Endothelial cell (in vitro differentiated cells): Measurements from ENCODE around the gene CFAP77. TPM values are rescaled to one million over a fixed set of nuclear protein-coding genes. Genes with fewer than 3 reads are reported as not detected.
A peak's percentile ranks its signal among the peaks of the same experiment; 100 is the strongest.

Experiments used
- DNase-seq: peaks from one replicate; pipeline ENCODE4 v3.0.0; 2021; ENCODE audit warnings: low spot score
- H3K27ac Mint-ChIP-seq: one replicate; pipeline ENCODE4 v1.8.0; 2021; ENCODE audit warnings: mixed read lengths, inconsistent platforms; ENCODE audit not compliant: unreplicated experiment
- H3K27me3 Mint-ChIP-seq: one replicate; pipeline ENCODE4 v1.8.0; 2021; ENCODE audit warnings: mild to moderate bottlenecking, moderate library complexity, mixed read lengths, inconsistent platforms; ENCODE audit not compliant: unreplicated experiment
- H3K36me3 Mint-ChIP-seq: one replicate; pipeline ENCODE4 v1.8.0; 2021; ENCODE audit warnings: mild to moderate bottlenecking, low read depth, mixed read lengths, inconsistent platforms; ENCODE audit not compliant: unreplicated experiment
- H3K4me1 Mint-ChIP-seq: one replicate; pipeline ENCODE4 v1.8.0; 2021; ENCODE audit warnings: mild to moderate bottlenecking, mixed read lengths, inconsistent platforms; ENCODE audit not compliant: unreplicated experiment
- H3K4me3 Mint-ChIP-seq: one replicate; pipeline ENCODE4 v1.8.0; 2021; ENCODE audit warnings: mild to moderate bottlenecking, mixed read lengths, inconsistent platforms; ENCODE audit not compliant: unreplicated experiment
- H3K9me3 Mint-ChIP-seq: one replicate; pipeline ENCODE4 v1.8.0; 2021; ENCODE audit warnings: mixed read lengths, inconsistent platforms; ENCODE audit not compliant: unreplicated experiment
- total RNA-seq: library from RNA; stranded (reverse); fragmentation: NEBNext Ultra II Directional; extraction: Animal tissue kit (Norgen Biotek cat#: 25700); gene quantifications from one replicate; pipeline ENCODE4 v1.2.1, GENCODE V29; 2021; ENCODE audit not compliant: unreplicated experiment
- TF ChIP-seq, protein P1 (sequence below): fragments of 200-600 bp; sonication (generic); IDR thresholded peaks from one replicate; pipeline ENCODE4 v1.5.0; 2021; ENCODE audit warnings: antibody characterized with exemption; ENCODE audit not compliant: unreplicated experiment

Gene CFAP77
- total RNA-seq, 1 donor from 2014 or later: 3.7 TPM

GRCh38 chr9:132610661-132611060 is 200.7 kb downstream of the CFAP77 start:
- TF ChIP-seq, protein P1, sequence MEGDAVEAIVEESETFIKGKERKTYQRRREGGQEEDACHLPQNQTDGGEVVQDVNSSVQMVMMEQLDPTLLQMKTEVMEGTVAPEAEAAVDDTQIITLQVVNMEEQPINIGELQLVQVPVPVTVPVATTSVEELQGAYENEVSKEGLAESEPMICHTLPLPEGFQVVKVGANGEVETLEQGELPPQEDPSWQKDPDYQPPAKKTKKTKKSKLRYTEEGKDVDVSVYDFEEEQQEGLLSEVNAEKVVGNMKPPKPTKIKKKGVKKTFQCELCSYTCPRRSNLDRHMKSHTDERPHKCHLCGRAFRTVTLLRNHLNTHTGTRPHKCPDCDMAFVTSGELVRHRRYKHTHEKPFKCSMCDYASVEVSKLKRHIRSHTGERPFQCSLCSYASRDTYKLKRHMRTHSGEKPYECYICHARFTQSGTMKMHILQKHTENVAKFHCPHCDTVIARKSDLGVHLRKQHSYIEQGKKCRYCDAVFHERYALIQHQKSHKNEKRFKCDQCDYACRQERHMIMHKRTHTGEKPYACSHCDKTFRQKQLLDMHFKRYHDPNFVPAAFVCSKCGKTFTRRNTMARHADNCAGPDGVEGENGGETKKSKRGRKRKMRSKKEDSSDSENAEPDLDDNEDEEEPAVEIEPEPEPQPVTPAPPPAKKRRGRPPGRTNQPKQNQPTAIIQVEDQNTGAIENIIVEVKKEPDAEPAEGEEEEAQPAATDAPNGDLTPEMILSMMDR: no peak
- Mint-ChIP-seq H3K36me3 (peaks cover 38% of the 10 kb centered on the region), H3K27me3 (peaks cover 2% of the 10 kb centered on the region), H3K27ac (no peak overlapping the region), H3K9me3 (no peaks in the 10 kb centered on the region), H3K4me1 (peaks cover 15% of the 10 kb centered on the region), H3K4me3 (no peak overlapping the region)
- DNase-seq: no peak

- Mint-ChIP-seq H3K36me3 (peaks cover 49% of the 10 kb centered on the region), H3K27me3 (peaks cover 2% of the 10 kb centered on the region), H3K4me1 (no peaks in the 10 kb centered on the region), H3K27ac (no peak overlapping the region), H3K4me3 (no peak overlapping the region), H3K9me3 (no peaks in the 10 kb centered on the region)
- no peak for DNase-seq
- TF ChIP-seq, protein P1: no peak
Observed at GRCh38 chr9:132614324-132614723, 204.3 kb downstream of the CFAP77 start.

DNA sequence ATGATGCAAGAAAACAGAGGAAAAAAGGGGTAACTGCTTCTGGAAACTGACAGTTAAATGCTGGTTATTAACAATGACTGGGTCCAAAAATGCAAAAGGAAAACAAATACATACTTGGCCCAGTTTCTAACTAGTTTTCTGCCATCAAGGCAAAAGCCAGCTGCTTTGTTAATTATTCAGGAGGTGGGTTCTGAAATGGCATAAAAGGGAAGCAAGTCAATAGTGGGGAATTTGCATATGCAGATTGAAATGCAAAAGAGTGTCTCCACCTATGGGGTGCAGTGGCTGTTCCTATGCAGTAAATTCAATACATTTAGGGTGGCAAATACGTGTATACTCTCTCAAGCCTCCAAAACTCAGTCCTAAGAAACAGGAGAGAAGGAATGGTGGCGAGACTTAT is 205.8 kb downstream of the CFAP77 start:
- TF ChIP-seq, protein P1: no peak
- H3K9me3 Mint-ChIP-seq: no peaks in the 10 kb centered on the region
- H3K4me1 Mint-ChIP-seq: no peaks in the 10 kb centered on the region
- peaks cover 44% of the 10 kb centered on the region for H3K36me3 Mint-ChIP-seq
- H3K4me3 Mint-ChIP-seq: no peak overlapping the region
- H3K27me3 Mint-ChIP-seq: peaks cover 2% of the 10 kb centered on the region
- DNase-seq: no peak
- H3K27ac Mint-ChIP-seq: no peak overlapping the region

GRCh38 chr9:132616725-132617124 is 206.7 kb downstream of the CFAP77 start:
- H3K27ac Mint-ChIP-seq: no peak overlapping the region
- no peaks in the 10 kb centered on the region for H3K9me3 Mint-ChIP-seq
- H3K27me3 Mint-ChIP-seq: peaks cover 2% of the 10 kb centered on the region
- DNase-seq: no peak
- peak overlapping the region; percentile 8 for H3K4me3 Mint-ChIP-seq
- peaks cover 37% of the 10 kb centered on the region for H3K36me3 Mint-ChIP-seq
- no peaks in the 10 kb centered on the region for H3K4me1 Mint-ChIP-seq
- TF ChIP-seq, protein P1: no peak

GRCh38 chr9:132622159-132622558 is 212.1 kb downstream of the CFAP77 start:
- H3K27me3 Mint-ChIP-seq: no peaks in the 10 kb centered on the region
- H3K4me3 Mint-ChIP-seq: no peak overlapping the region
- H3K36me3 Mint-ChIP-seq: peaks cover 29% of the 10 kb centered on the region
- TF ChIP-seq, protein P1: no peak
- no peak for DNase-seq
- no peak overlapping the region for H3K27ac Mint-ChIP-seq
- H3K9me3 Mint-ChIP-seq: no peaks in the 10 kb centered on the region
- H3K4me1 Mint-ChIP-seq: peaks cover 14% of the 10 kb centered on the region

Other genes with a start within 250 kb of the CFAP77 start
- gene NTNG2, start 248.2 kb upstream of the CFAP77 start, total RNA-seq: 0.38 TPM
- gene SETX, start 55.2 kb upstream of the CFAP77 start, total RNA-seq: 169 TPM
- gene TTF1, start 3.4 kb upstream of the CFAP77 start, total RNA-seq: 22.3 TPM
- gene BARHL1, start 172.4 kb downstream of the CFAP77 start, total RNA-seq: 2.4 TPM